H4 (cell line): ENCODE measurements around the gene SMIM29. TPM values are rescaled to one million over a fixed set of nuclear protein-coding genes. Genes with fewer than 3 reads are reported as not detected.

Experiments
- total RNA-seq: library from RNA; depleted of rRNA; stranded (reverse); fragments of >200 nt; shearing (Covaris generic); gene quantifications from 2 replicates; pipeline ENCODE4 v1.2.3, GENCODE V29; 2014; rRNA removed

The SMIM29 gene
- total RNA-seq, 1 experiment from 2014 or later: 46.4 TPM

Other genes starting within 250 kb of the SMIM29 start
- not detected in 2 replicates for gene GRM4, start 102.9 kb downstream of the SMIM29 start, total RNA-seq
- gene HMGA1, start 12.1 kb downstream of the SMIM29 start, total RNA-seq: 117 and 122 TPM in 2 replicates
- 8.1 and 11.5 TPM in 2 replicates for gene NUDT3, start 143.7 kb upstream of the SMIM29 start, total RNA-seq
- 3,936 and 4,042 TPM in 2 replicates for gene RPS10, start 177.1 kb upstream of the SMIM29 start, total RNA-seq
- not detected in 2 replicates for gene PACSIN1, start 217.1 kb upstream of the SMIM29 start, total RNA-seq